T-helper 2 cell (primary cell): Measurements from ENCODE around the gene CTRB2.

ENCODE experiments used
- DNase-seq, 5 experiments: peaks; one replicate each; pipeline versions ENCODE4 v3.0.0 to v3.0.0-alpha.2; 2012 to 2022

Gene CTRB2

DNA sequence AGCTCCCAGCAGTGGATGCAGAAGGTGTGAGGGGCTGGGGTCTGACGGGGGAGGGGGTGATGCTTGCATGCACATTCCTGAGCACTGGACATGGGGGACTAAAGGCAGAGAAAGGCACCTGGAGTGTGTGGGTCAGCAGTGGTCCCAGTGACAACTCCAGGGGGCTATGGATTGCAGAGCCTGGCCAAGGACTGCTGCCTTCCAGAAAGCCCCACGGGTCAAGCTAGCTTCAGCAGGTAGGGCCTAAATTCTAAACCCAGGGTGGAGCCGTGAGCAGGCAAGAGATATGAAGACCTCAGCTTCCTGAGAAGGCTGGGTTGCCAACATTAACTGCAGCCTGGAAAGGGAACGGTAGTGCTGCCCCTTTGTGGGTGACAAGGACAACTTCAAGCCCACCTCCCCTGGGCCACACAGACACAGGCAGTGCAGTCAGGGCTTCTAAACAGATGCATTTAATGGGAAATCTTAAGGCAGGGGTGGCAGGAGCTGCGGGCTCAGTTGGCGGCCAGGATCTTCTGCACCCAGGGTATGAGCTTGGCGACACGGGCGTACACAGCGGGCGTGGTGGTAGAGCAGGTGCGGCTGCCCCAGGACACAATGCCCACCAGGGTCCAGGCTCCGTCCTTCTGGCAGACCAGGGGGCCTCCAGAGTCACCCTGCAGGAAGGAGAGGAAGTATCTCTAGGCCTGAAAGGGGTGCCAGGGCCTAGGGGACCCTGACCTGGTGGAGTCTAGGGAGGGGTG is 3.1 kb downstream of the CTRB2 start:
- no peak for DNase-seq

DNA sequence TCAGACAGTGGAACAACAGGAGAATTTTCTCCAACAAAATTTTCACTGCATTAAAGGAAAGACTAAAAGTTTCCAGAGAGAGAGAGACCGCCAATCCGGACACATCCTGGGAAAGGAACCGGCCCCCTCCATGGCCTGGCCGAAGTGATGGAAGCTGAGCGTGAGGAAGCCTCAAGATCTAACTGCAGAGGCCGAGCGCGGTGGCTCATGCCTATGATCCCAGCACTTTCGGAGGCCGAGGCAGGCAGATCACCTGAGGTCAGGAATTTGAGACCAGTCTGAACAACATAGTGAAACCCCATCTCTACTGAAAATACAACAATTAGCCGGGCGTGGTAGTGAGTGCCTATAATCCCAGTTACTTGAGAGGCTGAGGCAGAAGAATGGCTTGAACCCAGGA is 3.9 kb downstream of the CTRB2 start:
- no peak for DNase-seq

DNA sequence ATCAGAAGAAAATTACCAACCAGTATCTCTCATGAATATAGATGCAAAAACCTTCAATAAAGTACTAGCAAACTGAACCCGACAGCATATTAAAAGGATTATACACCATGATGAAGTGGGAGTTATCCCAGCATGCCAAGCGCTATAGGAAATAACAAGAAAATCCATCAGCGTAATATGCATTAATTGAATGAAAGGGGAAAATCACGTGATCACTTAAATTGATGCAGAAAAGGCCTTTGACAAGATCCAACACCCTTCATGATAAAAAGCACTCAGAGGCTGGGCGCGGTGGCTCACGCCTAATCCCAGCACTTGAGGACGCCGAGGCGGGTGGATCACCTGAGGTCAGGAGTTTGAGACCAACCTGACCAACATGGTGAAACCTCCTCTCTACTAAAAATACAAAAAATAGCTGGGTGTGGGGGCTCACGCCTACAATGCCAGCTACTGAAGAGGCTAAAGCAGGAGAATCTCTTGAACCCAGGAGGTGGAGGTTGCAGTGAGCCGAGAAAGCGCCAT is 4.8 kb downstream of the CTRB2 start:
- no peak for DNase-seq

DNA sequence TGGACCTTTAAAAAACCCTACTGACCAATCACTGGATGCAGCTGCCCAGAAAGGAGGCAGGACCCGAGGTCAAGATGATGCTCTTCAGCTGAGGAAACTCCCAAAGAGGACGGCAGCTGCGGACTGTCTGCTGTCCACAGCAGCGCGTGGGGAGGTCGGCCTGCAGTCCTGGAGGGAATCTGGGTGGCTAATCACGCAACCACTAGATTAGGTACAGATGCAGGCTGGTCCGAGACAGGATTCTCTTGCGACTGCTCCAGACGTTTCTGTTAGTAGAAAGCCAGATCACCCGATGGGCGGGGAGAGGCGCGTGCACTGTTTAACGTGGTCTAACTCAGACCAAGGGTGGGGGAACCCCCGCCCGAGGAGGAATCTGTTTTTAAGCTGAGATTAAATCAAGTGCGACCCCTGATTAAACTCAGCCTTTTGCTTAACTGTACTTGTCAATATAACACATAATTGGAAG is 8.8 kb downstream of the CTRB2 start:
- DNase-seq, result no peak

DNA sequence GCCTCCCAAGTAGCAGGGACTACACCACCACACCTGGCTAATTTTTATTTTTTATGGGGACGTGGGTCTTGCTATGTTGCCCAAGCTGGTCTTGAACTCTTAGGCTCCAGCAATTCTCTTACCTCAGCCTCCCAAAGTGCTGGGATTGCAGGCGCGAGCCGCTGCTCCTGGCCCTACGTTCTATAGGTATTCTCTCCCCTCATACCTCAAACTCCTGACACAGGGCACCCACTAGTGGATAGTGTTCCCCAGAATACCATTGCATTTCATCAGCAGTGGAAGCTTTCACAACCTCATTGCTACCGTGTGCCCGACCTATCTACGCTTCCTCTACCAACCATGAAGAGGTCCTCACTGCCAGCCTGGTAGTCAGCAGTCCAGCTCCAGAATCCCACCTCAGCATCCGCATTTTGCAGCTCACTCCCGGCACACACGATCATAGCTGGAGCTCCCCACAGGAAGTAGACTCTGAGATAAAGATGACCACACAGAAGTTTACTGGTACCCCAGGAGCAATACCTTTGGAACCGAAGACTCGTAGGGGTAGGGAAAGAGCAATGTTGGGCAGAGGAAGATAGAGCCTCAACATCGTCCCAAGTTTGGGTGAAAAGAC is 9.3 kb downstream of the CTRB2 start:
- DNase-seq, result no peak

DNA sequence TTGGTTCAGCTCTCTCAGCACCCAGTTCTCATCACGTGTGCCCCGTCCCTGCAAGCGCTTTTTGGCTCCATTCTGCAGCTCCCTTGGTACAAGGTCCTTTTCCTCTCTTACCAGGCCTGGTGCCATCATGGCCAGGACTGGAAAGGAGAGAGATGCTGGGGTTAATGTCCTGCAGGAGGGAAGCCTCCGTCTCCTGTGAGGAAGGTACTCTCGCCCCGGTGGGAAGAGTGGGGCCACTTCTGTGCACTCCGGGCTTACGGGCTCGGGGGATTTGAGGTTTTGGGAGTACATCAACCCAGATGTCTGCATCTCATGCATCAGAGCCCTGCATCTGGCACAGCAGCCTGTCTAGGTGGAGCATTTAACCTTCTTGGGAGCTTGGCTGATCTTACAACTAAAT is 10.1 kb downstream of the CTRB2 start:
- DNase-seq, result no peak

DNA sequence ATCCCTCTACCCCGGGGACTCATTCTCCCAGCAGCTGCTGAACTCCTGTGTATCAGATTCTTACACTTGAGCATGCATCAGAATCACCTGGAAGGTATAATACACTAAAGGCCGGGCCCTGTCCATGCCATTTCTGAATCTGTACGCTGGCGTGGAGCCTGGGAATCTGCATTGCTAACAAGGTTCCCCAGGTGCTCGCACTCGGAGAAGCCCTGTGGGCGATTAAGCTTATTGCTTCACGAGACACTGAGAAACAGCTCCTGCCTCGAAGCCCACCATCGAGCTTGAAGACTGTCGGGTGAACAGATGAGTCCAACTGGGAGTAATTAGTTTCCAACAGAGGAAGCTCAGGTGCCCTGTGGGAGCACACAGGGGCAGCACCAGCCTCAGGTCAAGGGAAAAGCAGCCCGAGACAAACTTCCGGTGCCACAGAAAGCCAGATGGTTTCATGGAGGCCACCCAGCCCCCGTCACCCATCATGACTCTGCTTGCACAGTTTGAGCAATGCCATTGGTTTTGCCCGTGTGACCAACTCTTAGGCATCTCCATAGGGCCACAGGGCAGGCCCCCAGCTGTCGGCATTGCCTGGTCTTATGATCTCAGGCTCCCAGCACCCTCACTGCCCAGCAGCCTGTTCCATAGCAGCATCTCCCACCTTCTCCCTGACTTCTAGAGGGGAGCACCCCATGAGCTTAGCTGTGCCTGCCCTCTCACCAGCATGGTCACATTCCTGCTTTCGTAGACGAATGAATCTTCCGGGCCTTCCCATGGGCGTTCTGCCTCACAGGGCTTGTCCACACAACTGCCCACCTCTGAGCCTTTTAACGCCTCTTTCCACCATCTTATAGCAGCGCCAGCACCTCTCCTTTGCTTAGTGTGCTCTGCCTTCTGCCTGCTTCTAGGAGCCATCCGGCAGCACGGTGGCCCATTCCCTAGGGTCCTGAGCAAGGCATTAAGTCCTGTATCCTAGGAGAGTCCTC is 10.9 kb downstream of the CTRB2 start:
- no peak for DNase-seq

DNA sequence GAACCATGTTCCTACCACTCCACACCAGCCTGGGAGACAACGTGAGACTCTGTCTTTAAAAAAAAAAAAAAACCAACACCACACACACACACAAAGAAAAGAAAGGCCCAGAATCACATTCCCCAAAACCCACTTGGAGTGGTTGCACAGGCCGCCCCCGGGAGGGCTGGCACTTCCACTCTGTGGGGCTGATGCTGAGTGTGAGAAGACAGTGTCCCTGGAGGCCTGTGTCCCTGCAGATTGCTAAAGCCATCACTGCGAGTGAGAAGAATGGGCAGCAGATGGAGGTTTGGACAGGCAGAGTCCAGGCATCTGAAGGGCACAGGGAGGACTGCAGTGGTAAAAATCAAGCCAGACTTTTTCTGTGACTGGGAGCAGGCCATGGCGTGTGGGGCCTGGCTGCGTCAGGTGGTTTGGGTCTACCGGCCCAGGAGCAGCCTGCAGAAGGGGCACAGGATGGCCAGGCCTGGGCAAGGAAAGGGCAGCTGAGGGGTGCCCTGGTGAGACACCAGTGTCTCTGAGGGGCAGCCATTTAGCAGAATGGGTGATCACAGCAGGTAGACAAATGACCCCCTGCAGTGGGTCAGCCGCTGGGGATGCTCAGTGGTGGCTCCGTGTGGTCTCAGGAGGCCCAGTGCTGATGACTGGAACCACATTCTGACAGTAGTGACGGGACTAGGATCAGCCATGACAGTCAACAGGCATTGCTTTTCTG is 13.1 kb downstream of the CTRB2 start:
- DNase-seq, result no peak

DNA sequence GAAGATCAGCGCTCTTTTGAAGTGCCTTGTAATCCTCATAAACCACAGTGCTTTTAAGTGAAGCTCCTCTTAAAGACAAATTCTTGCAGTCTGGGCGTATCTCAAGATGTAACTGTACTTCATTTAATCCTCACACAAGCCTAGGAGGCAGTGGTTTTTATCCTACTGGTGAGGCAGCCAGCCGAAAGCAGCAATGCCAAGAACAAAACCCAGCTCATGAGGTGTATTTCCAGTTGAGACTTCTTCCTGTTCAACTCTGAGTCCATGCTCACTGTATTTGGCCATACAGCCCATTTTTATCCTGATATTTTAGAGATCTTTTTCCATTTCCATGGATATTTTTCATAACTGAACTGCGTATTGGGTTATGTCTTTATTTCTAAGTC is 13.7 kb downstream of the CTRB2 start:
- DNase-seq, result no peak

DNA sequence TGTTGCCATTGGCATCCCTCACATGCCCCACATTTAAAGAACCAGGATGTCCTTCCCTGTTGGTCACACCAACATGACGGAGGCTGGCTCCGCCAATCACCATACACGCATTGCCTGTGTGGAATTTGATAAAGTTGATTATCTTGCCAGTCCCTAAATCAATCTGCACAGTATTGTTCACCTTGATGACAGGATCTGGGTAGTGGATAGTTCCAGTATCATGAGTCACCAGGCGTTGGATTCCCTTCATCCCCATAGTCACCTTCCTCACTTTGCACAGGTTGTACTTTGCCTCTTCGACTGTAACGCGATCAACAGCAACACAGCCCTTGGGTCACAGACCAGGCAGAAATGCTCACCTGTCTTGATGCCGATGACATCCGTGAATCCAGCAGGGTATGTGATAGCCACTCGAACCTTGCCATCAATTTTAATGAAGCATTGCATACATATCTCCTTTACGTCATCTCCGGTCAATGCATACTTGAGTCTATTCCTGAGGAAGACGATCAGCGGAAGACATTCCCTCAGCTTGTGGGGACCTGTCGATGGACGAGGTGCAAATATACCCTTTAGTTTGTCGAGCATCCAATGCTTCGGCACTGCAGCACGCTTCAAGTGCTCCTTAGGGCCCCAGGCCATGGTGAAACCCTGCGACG is 14.2 kb downstream of the CTRB2 start:
- no peak for DNase-seq

DNA sequence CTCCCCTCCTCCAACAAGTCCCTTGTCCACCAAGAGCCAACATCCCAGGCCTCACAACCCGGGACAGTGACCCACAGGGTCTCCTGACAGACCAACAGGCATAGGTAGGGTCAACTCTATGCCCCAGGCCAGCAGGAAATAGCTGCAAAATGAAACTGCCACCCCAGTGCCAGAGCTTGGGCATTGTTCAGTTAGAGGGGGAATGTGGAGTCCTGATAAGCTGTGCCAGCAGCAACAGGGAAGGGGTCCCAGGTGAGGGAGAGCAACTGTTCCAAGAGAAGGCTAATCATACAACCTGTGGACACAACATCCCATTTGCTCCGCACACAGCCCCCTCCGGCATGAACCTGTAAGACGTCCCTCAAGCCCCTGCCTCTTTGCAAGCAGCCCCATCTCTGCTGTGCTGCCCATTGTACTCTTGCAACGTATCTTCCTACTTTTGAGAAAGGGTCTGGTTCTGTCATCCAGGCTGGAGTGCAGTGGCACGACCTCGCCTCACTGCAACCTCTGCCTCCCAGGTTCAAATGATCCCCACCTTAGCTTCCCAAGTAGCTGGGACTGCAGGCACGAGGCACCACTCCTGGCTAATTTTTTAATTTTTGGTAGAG is 17.2 kb downstream of the CTRB2 start:
- DNase-seq, result no peak

DNA sequence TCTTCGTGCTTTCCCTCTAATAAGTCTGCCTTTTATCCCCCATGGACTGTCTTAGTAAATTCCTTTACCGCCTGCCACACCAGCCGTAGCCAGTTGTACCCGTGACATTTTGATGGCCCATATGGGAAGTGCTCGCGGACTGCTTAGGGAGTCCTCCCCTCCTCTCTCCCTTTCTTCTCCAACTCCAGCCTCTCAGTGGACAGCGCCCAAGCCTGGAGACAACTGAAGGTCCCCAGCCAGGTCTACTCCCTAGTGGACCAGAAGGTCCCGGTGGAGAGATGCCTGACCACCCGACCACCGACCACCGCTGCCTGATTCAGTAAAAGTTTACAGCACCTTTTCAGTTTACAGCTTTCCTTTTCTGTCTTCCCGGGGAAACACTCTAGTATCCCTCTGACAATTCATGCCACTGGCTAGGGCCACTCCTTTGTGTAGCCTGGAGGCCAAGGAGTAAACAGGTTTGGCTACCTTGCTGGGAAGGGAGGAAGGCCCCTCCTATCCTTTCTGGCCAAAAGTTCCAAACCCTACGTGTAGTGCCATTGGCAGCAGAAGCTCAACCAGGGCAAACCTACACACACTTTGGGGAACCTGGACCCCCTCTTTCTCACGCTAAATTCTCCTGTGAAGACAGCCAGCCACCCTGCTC is 18.0 kb downstream of the CTRB2 start:
- no peak for DNase-seq

DNA sequence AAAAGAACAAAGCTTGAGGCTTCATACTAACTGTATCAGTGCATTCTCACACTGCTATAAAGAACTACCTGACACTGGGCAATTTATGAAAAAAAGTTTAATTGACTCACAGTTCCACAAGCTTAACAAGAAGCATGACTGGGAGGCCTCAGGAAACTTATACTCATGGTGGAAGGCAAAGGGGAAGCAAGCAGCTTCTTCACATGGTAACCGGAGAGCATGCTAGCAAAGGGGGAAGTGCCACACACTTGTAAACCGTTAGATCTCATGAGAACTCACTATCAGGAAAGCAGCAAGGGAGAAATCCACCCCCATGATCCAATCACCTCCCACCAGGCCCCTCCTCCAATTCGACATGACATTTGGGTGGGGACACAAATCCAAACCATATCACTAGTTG is 25.3 kb downstream of the CTRB2 start:
- no peak for DNase-seq

DNA sequence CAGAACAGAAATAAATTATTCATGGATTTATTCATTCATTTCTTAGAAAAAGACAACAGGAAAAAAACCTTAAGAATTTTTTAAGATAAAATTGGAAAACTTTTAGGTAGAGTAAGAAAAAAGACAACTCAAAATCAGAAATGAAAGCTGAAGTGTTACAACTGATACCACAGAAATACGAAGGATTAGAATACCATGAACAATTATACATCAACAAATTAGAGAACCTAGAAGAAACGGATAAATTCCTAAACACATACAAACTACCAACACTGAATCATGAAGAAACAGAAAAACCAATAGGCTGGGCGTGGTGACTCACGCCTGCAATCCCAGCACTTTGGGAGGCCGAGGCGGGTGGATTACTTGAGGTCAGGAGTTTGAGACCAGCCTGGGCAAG is 27.8 kb downstream of the CTRB2 start:
- no peak for DNase-seq

DNA sequence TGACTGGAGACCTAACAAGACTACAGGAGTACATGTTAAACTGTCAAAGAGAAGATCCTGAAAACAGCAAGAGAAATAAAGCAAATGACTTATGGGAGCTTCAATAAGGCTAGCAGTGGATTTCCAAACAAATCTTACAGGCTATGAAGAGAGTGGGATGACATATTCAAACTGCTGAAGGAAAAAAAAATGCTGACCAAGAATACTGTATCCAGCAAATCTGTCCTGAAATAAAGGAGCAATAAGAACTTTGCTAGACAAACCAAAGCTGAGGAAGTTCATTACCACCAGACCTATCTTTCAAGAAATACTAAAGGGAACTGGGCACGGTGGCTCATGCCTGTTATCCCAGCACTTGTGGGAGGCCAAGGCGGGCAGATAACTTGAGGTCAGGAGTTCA is 30.0 kb downstream of the CTRB2 start:
- no peak for DNase-seq

DNA sequence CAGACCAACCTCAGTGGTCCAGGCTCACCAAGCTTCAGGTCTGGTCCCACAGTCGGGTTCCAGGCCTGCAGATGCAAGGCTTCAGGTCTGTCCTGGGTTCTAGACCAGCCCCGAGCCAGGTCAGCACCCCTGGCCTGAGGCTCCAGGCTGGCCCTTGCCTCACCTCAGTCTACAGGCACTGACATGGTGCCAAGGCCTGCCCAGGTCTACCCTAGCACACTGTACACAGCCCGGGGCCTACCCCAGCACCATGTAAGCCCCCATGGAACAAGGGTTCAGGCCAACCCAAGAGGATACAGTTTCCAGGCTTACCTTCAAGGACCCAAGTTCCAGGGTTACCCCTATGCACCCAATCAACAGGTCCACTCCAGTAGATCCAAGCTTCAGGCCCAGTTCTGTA is 31.9 kb downstream of the CTRB2 start:
- DNase-seq, result no peak

DNA sequence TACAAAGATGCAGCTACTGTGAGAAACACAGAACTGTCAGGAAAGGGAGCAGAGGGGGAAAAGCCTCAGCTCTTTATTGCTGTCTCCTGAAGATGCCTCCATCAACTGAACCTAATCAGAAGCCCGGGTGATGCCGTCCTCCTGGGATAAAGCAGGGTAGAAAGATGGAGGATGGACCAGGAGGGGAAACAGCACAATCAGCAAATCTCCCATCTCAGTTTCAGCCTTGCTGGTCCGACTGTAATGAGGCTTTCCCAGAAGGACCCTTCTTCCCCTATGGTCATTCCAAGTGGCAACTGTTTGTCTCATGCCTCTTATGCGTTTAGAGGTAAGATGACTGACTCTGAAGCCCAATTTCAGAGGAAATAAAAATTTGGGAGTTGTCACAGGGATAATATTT is 34.4 kb downstream of the CTRB2 start:
- DNase-seq, result no peak

DNA sequence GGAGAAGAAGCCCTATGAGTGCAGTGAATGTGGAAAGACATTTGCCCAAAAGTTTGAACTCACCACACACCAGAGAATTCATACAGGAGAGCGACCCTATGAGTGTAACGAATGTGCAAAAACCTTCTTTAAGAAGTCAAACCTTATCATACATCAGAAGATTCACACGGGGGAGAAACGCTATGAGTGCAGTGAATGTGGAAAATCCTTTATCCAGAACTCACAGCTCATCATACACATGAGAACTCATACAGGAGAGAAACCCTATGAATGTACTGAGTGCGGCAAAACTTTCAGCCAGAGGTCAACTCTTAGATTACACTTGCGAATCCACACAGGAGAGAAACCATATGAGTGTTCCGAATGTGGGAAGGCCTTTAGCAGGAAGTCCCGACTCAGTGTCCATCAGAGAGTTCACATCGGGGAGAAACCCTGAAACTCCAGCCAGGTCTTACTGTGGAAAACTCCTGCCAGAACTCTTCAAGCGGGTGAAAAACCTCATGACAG is 37.0 kb downstream of the CTRB2 start:
- no peak for DNase-seq

DNA sequence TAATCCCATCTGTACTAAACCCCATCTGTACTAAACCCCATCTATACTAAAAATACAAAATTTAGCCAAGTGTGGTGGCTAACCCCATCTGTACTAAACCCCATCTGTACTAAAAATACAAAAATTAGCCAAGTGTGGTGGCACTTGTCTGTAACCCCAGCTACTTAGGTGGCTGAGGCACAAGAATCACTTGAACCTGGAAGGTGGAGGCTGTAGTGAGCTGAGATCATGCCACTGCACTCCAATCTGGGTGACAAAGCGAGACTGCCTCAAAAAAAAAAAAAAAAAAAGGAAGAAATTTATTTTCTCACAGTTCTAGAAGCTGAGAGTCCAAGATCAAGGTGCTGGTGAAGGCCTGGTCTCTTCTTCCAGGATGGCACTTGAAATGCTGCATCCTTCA is 46.6 kb downstream of the CTRB2 start:
- no peak for DNase-seq
